ENCODE data around the gene AHSA1. TPM values are rescaled to one million over a fixed set of nuclear protein-coding genes. Genes with fewer than 3 reads are reported as not detected.
A peak's percentile ranks its signal among the peaks of the same experiment; 100 is the strongest.

AHSA1 gene
- polyA plus RNA-seq = 207 and 239 TPM in 2 replicates
- polyA minus RNA-seq = 88.9 and 116 TPM in 2 replicates

DNA sequence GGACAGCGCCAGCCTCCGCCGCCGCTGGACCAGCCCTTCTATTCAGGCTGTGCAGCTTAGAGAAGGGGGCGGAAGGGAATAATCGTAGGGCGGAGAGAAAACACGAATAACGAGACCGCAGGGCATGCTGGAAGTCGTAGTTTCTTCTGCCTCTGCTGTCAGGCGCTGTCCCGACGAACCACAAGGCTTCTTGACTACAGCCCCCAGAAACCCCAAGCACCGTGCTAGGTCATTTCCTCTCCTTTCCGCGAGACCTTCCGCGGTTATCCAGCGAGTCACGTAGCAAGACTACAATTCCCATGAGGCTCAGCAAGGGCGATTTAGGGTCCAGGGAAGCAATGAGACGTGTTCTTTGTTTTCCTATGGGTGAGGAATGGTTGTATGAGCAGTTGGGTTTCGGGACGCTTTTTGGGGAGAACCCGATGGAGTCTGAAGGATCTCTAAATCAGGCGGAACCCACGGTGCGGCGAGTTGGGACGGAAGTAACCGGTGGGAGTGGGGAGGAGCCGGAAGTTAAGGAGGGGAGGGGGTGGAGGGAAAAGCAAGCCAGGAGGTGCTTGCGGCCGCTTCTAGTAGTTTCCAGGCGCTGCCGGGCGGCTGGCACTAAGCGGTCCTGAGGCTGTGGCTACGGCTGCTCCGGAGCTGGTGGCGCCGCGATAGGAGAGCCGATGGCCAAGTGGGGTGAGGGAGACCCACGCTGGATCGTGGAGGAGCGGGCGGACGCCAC is at the start of gene AHSA1, which contains the start of gene VIPAS39:
TSS of gene AHSA1 (plus strand) at position 572 of the 727 bp plus-strand sequence. CDS start at position 669, 97 bp downstream.
TSS of gene VIPAS39 (minus strand) at position 80 of the 727 bp plus-strand sequence. CDS start 3,499 bp downstream, outside the sequence.
- no peaks in the 10 kb centered on the region for H3K9me2 ChIP-seq (ENCODE audit: insufficient read depth, low read length)
- H3F3A ChIP-seq (ENCODE audit: insufficient read depth, low read length, poor library complexity, severe bottlenecking) = no peaks in the 10 kb centered on the region
- H3K4me2 ChIP-seq (ENCODE audit: low read length) = peak within 1 kb of the TSS; percentile 99
- no peaks in the 10 kb centered on the region for H3K27me3 ChIP-seq (ENCODE audit: insufficient read depth, low read depth, low read length)
- peak within 1 kb of the TSS; percentile 91 for H3K27ac ChIP-seq (ENCODE audit: low read length)
- no peaks in the 10 kb centered on the region for H4K20me1 ChIP-seq (ENCODE audit: insufficient read depth)
- TF ChIP-seq MXI1 (conservative IDR thresholded peaks at IDR 0.05; ENCODE audit: poor library complexity, severe bottlenecking) = peak; percentile 74
- no peak for TF ChIP-seq EZH2 (IDR thresholded peaks at IDR 0.05; ENCODE audit: borderline replicate concordance, insufficient read depth, low read length, poor library complexity, severe bottlenecking)
- TF ChIP-seq SMC3 (conservative IDR thresholded peaks at IDR 0.05; ENCODE audit: poor library complexity) = peak; percentile 26
- TF ChIP-seq, protein P1, sequence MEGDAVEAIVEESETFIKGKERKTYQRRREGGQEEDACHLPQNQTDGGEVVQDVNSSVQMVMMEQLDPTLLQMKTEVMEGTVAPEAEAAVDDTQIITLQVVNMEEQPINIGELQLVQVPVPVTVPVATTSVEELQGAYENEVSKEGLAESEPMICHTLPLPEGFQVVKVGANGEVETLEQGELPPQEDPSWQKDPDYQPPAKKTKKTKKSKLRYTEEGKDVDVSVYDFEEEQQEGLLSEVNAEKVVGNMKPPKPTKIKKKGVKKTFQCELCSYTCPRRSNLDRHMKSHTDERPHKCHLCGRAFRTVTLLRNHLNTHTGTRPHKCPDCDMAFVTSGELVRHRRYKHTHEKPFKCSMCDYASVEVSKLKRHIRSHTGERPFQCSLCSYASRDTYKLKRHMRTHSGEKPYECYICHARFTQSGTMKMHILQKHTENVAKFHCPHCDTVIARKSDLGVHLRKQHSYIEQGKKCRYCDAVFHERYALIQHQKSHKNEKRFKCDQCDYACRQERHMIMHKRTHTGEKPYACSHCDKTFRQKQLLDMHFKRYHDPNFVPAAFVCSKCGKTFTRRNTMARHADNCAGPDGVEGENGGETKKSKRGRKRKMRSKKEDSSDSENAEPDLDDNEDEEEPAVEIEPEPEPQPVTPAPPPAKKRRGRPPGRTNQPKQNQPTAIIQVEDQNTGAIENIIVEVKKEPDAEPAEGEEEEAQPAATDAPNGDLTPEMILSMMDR (IDR thresholded peaks at IDR 0.05; ENCODE audit: poor library complexity, severe bottlenecking) = peak; percentile 4
- TF ChIP-seq, protein P2, sequence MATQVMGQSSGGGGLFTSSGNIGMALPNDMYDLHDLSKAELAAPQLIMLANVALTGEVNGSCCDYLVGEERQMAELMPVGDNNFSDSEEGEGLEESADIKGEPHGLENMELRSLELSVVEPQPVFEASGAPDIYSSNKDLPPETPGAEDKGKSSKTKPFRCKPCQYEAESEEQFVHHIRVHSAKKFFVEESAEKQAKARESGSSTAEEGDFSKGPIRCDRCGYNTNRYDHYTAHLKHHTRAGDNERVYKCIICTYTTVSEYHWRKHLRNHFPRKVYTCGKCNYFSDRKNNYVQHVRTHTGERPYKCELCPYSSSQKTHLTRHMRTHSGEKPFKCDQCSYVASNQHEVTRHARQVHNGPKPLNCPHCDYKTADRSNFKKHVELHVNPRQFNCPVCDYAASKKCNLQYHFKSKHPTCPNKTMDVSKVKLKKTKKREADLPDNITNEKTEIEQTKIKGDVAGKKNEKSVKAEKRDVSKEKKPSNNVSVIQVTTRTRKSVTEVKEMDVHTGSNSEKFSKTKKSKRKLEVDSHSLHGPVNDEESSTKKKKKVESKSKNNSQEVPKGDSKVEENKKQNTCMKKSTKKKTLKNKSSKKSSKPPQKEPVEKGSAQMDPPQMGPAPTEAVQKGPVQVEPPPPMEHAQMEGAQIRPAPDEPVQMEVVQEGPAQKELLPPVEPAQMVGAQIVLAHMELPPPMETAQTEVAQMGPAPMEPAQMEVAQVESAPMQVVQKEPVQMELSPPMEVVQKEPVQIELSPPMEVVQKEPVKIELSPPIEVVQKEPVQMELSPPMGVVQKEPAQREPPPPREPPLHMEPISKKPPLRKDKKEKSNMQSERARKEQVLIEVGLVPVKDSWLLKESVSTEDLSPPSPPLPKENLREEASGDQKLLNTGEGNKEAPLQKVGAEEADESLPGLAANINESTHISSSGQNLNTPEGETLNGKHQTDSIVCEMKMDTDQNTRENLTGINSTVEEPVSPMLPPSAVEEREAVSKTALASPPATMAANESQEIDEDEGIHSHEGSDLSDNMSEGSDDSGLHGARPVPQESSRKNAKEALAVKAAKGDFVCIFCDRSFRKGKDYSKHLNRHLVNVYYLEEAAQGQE (IDR thresholded peaks at IDR 0.05; ENCODE audit: borderline replicate concordance) = peak; percentile 29
- peak; percentile 93 for TF ChIP-seq POLR2AphosphoS5 (IDR thresholded peaks at IDR 0.05)
- peak; percentile 9 for TF ChIP-seq EP300 (conservative IDR thresholded peaks at IDR 0.05; ENCODE audit: poor library complexity, severe bottlenecking)
- no peak for TF ChIP-seq TAF1 (IDR thresholded peaks at IDR 0.05; ENCODE audit: low read depth)
- TF ChIP-seq RAD21 (conservative IDR thresholded peaks at IDR 0.05) = peak; percentile 19
- H3K36me3 ChIP-seq (ENCODE audit: insufficient read depth, low read length) = peaks cover 5% of the 10 kb centered on the region
- peak within 1 kb of the TSS; percentile 70 for H3K4me3 ChIP-seq (ENCODE audit: low read length)
- H3K9ac ChIP-seq (ENCODE audit: low read length) = peak within 1 kb of the TSS; percentile 82
- peaks cover 40% of the 10 kb centered on the region for H3K79me2 ChIP-seq (replicated peaks; ENCODE audit: insufficient read depth, low read length)
- peak within 1 kb of the TSS; percentile 98 for H2AFZ ChIP-seq (ENCODE audit: low read depth, low read length)
- no peaks in the 10 kb centered on the region for H3K9me3 ChIP-seq (ENCODE audit: low read length)

DNA sequence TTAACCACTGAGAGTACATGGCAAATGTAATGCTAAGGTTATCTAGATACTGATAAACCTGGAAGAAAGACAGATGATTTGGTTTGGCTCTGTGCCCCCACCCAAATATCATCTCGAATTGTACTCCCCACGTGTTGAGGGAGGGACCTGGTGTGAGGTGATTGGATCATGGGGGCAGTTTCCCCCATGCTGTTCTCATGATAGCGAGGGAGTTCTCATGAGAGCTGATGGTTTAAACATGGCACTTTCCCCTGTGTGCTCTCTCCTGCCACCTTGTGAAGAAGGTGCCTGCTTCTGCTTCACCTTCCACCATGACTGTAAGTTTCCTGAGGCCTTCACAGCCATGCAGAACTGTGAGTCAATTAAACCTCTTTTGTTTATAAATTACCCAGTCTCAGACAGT is 48.8 kb upstream of the AHSA1 start:
- Histone ChIP-seq H2AFZ (ENCODE audit: low read depth, low read length) (no peak overlapping the region), H3K36me3 (ENCODE audit: insufficient read depth, low read length) (no peaks in the 10 kb centered on the region)
- no peak for TF ChIP-seq POLR2AphosphoS5 (IDR thresholded peaks at IDR 0.05)
- no peak for TF ChIP-seq EP300 (conservative IDR thresholded peaks at IDR 0.05; ENCODE audit: poor library complexity, severe bottlenecking)
- TF ChIP-seq, protein P1 (IDR thresholded peaks at IDR 0.05; ENCODE audit: poor library complexity, severe bottlenecking) = no peak
- TF ChIP-seq, protein P2 (IDR thresholded peaks at IDR 0.05; ENCODE audit: borderline replicate concordance) = no peak
- TF ChIP-seq TAF1 (IDR thresholded peaks at IDR 0.05; ENCODE audit: low read depth) = no peak
- TF ChIP-seq EZH2 (IDR thresholded peaks at IDR 0.05; ENCODE audit: borderline replicate concordance, insufficient read depth, low read length, poor library complexity, severe bottlenecking) = no peak

More for the DNA sequence above, 48.8 kb upstream of the AHSA1 start:
- Histone ChIP-seq H3K9me2 (ENCODE audit: insufficient read depth, low read length) (no peaks in the 10 kb centered on the region), H3K79me2 (replicated peaks; ENCODE audit: insufficient read depth, low read length) (no peaks in the 10 kb centered on the region), H3K4me2 (ENCODE audit: low read length) (no peak overlapping the region), H3K9me3 (ENCODE audit: low read length) (no peaks in the 10 kb centered on the region), H3K27ac (ENCODE audit: low read length) (no peak overlapping the region), H4K20me1 (ENCODE audit: insufficient read depth) (no peaks in the 10 kb centered on the region), H3K27me3 (ENCODE audit: insufficient read depth, low read depth, low read length) (no peaks in the 10 kb centered on the region), H3K9ac (ENCODE audit: low read length) (no peak overlapping the region), H3F3A (ENCODE audit: insufficient read depth, low read length, poor library complexity, severe bottlenecking) (no peaks in the 10 kb centered on the region), H3K4me3 (ENCODE audit: low read length) (no peak overlapping the region)
